ENCODE data around the gene CASP6. TPM values are rescaled to one million over a fixed set of nuclear protein-coding genes. Genes with fewer than 3 reads are reported as not detected.
"Not testable (repeated sequence)": the region's sequence is repeated elsewhere in the genome, so short reads cannot be mapped to it uniquely, and the experiment has no call there.

CASP6 gene
- total RNA-seq, 1 donor from 2014 or later: 16.7 TPM

DNA sequence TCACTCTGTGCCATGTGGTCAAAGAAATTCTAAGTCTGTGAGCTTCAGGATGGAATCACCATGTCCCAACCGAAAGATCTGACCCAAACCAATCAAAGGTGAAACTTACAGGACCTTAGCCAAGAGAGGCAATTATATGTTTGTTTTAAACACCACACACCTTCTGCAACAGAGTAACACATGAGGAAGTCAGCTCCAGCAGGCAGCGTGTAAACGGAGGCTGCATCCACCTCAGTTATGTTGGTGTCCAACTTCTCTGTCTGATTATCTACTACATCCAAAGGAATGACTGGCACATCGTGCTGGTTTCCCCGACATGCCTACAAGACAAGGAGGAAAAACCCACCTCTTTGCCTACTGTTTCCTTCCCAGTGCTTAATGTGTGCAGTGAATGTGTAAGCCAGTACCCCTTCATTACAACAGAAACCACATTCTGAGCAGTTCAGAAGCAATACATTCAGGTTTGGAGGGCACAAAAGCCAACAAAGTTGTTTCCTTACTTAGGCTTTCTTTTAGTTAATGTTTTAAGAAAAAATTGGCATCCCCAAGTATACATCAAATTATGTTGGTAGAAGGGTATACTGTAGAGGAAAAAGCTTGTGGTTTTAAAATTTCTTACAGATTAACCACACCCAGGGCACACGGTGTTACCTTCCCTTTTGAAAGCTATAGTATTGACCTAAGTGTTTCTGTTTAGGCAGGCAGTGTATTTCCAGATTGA is 12.4 kb downstream of the CASP6 start:
- no peaks in the 10 kb centered on the region for H3K4me1 Mint-ChIP-seq (ENCODE audit: low read depth)
- peaks cover 26% of the 10 kb centered on the region for H3K36me3 Mint-ChIP-seq (ENCODE audit: low read depth)
- no peak overlapping the region for H3K4me3 Mint-ChIP-seq (ENCODE audit: unreplicated experiment)
- TF ChIP-seq, protein P1, sequence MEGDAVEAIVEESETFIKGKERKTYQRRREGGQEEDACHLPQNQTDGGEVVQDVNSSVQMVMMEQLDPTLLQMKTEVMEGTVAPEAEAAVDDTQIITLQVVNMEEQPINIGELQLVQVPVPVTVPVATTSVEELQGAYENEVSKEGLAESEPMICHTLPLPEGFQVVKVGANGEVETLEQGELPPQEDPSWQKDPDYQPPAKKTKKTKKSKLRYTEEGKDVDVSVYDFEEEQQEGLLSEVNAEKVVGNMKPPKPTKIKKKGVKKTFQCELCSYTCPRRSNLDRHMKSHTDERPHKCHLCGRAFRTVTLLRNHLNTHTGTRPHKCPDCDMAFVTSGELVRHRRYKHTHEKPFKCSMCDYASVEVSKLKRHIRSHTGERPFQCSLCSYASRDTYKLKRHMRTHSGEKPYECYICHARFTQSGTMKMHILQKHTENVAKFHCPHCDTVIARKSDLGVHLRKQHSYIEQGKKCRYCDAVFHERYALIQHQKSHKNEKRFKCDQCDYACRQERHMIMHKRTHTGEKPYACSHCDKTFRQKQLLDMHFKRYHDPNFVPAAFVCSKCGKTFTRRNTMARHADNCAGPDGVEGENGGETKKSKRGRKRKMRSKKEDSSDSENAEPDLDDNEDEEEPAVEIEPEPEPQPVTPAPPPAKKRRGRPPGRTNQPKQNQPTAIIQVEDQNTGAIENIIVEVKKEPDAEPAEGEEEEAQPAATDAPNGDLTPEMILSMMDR (IDR thresholded peaks at IDR 0.05): no peak
- H3K27ac Mint-ChIP-seq (ENCODE audit: unreplicated experiment): no peak overlapping the region
- H3K27me3 Mint-ChIP-seq (ENCODE audit: low read depth): no peaks in the 10 kb centered on the region
- H3K9me3 Mint-ChIP-seq (ENCODE audit: low read depth): no peaks in the 10 kb centered on the region
- no peak for DNase-seq (ENCODE audit: low spot score)

GRCh38 chr4:109684727-109685126 is 18.5 kb downstream of the CASP6 start:
- Mint-ChIP-seq H3K4me3 (ENCODE audit: unreplicated experiment) (no peak overlapping the region), H3K36me3 (ENCODE audit: low read depth) (peaks cover 4% of the 10 kb centered on the region), H3K27ac (ENCODE audit: unreplicated experiment) (no peak overlapping the region), H3K27me3 (ENCODE audit: low read depth) (no peaks in the 10 kb centered on the region), H3K9me3 (ENCODE audit: low read depth) (no peaks in the 10 kb centered on the region), H3K4me1 (ENCODE audit: low read depth) (no peaks in the 10 kb centered on the region)
- TF ChIP-seq, protein P1 (IDR thresholded peaks at IDR 0.05): no peak
- no peak for DNase-seq (ENCODE audit: low spot score)

DNA sequence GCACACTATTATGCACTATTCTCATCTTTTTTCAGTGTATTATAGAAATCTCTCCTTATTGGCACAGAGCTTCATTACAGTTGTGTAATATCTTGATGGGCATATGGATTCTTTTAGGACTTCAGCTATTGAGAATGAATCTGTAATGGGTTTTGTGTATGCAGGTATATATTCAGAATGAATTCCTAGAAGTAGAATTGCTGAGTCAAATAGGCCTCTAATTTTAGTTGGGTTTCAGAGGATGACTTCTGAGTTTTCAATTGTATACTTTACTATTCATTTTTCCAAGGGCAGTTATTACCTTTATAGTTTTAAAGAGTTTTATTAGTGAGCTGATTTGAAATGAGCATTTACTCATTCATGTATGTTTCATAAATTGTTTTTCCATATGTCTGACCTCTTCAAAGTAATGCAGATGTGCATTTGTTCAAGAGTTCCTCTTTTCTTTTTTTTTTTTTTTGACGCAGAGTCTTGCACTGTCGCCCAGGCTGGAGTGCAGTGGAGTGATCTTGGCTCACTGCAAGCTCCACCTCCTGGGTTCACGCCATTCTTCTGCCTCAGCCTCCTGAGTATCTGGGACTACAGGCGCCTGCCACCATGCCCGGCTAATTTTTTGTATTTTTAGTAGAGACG is 19.5 kb downstream of the CASP6 start:
- no peaks in the 10 kb centered on the region for H3K4me1 Mint-ChIP-seq (ENCODE audit: low read depth)
- DNase-seq (ENCODE audit: low spot score): no peak
- no peaks in the 10 kb centered on the region for H3K27me3 Mint-ChIP-seq (ENCODE audit: low read depth)
- TF ChIP-seq, protein P1 (IDR thresholded peaks at IDR 0.05): no peak
- H3K4me3 Mint-ChIP-seq (ENCODE audit: unreplicated experiment): no peak overlapping the region
- peaks cover 4% of the 10 kb centered on the region for H3K36me3 Mint-ChIP-seq (ENCODE audit: low read depth)
- no peak overlapping the region for H3K27ac Mint-ChIP-seq (ENCODE audit: unreplicated experiment)
- H3K9me3 Mint-ChIP-seq (ENCODE audit: low read depth): no peaks in the 10 kb centered on the region

DNA sequence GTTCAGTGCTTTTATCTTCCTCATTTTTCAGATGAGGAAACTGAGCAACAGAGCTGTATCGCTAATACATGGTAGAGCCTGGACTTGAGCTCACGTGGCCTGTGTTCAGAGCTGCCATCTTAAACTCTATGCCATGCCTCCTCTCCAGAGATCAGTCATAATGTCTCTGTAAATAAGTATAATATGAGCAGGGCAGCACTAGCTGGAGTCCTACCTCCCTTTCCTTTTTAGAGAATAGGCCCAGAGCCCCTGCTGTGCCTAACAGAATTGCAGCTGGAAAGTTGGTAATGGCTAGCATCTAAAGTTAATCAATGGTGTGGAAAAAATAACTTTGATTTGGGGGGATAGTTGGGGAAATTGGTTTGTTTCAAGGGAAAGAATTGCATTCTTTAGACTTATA is 20.4 kb downstream of the CASP6 start:
- Mint-ChIP-seq H3K4me3 (ENCODE audit: unreplicated experiment) (no peak overlapping the region), H3K27ac (ENCODE audit: unreplicated experiment) (no peak overlapping the region), H3K4me1 (ENCODE audit: low read depth) (no peaks in the 10 kb centered on the region), H3K36me3 (ENCODE audit: low read depth) (peaks cover 4% of the 10 kb centered on the region), H3K9me3 (ENCODE audit: low read depth) (no peaks in the 10 kb centered on the region), H3K27me3 (ENCODE audit: low read depth) (no peaks in the 10 kb centered on the region)
- no peak for DNase-seq (ENCODE audit: low spot score)
- TF ChIP-seq, protein P1 (IDR thresholded peaks at IDR 0.05): no peak

DNA sequence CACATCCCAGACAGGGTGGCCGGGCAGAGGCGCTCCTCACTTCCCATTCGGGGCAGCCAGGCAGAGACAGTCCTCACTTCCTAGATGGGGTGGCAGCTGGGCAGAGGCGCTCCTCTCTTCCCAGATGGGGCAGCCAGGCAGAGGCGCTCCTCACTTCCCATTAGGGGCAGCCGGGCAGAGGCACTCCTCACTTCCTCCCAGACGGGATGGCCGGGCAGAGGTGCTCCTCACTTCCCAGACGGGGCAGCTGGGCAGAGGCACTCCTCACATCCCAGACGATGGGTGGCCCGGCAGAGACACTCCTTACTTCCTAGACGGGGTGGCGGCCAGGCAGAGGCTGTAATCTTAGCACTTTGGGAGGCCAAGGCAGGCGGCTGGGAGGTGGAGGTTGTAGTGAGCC is 24.3 kb downstream of the CASP6 start:
- H3K27ac Mint-ChIP-seq (ENCODE audit: unreplicated experiment); DNase-seq (ENCODE audit: low spot score); H3K36me3 Mint-ChIP-seq (ENCODE audit: low read depth); H3K27me3 Mint-ChIP-seq (ENCODE audit: low read depth); H3K4me3 Mint-ChIP-seq (ENCODE audit: unreplicated experiment); H3K9me3 Mint-ChIP-seq (ENCODE audit: low read depth); H3K4me1 Mint-ChIP-seq (ENCODE audit: low read depth): not testable (repeated sequence)

- H3K9me3 Mint-ChIP-seq (ENCODE audit: low read depth); H3K27ac Mint-ChIP-seq (ENCODE audit: unreplicated experiment); H3K36me3 Mint-ChIP-seq (ENCODE audit: low read depth); H3K27me3 Mint-ChIP-seq (ENCODE audit: low read depth); H3K4me3 Mint-ChIP-seq (ENCODE audit: unreplicated experiment); H3K4me1 Mint-ChIP-seq (ENCODE audit: low read depth); DNase-seq (ENCODE audit: low spot score): not testable (repeated sequence)
Observed at GRCh38 chr4:109678472-109678871, 24.8 kb downstream of the CASP6 start.

Data from chondrocyte (in vitro differentiated cells).